SK-N-SH treated with all-trans-retinoic acid at 6 μM for 48 hours (cell line): ENCODE data around the gene HK2.

ENCODE experiments used
- ATAC-seq: fragments of 200-7000 bp; cut with Tn5 transposase; 3 replicates; pipeline ENCODE4 v1.9.1; 2020; ENCODE audit warnings: mild to moderate bottlenecking, moderate library complexity
- ARNTL ChIP-seq: fragments of 450-650 bp; formaldehyde crosslinking; IDR thresholded peaks from 2 replicates; pipeline ENCODE4 v1.5.0; 2020; ENCODE audit warnings: low read depth, mild to moderate bottlenecking, moderate library complexity, borderline replicate concordance
- BACH2 ChIP-seq: fragments of 250-450 bp; sonication (Bioruptor Pico); IDR thresholded peaks from 2 replicates; pipeline ENCODE4 v1.9.0; 2021; ENCODE audit warnings: mild to moderate bottlenecking, borderline replicate concordance
- CREB5 ChIP-seq: fragments of 250-450 bp; sonication (Bioruptor Pico); IDR thresholded peaks from 2 replicates; pipeline ENCODE4 v1.5.1; 2020; ENCODE audit warnings: low read depth, mild to moderate bottlenecking, moderate library complexity
- CSDC2 ChIP-seq: fragments of 250-450 bp; sonication (Bioruptor Pico); IDR thresholded peaks from 2 replicates; pipeline ENCODE4 v1.5.0; 2020; ENCODE audit warnings: mild to moderate bottlenecking, moderate library complexity
- ESRRG ChIP-seq: fragments of 250-450 bp; sonication (Bioruptor Pico); IDR thresholded peaks from 2 replicates; pipeline ENCODE4 v1.6.1; 2021; ENCODE audit warnings: mild to moderate bottlenecking
- GLIS3 ChIP-seq: fragments of 250-450 bp; sonication (Bioruptor Pico); IDR thresholded peaks from 2 replicates; pipeline ENCODE4 v1.5.0; 2020; ENCODE audit warnings: mild to moderate bottlenecking, moderate library complexity
- ISL1 ChIP-seq: fragments of 250-450 bp; sonication (Bioruptor Pico); IDR thresholded peaks from 2 replicates; pipeline ENCODE4 v2.1.2; 2022; ENCODE audit warnings: mild to moderate bottlenecking, moderate library complexity
- OSR1 ChIP-seq: fragments of 250-450 bp; sonication (Bioruptor Pico); IDR thresholded peaks from 2 replicates; pipeline ENCODE4 v1.8.0; 2022; ENCODE audit warnings: moderate library complexity, mild to moderate bottlenecking, inconsistent platforms
- POU6F1 ChIP-seq: fragments of 250-450 bp; sonication (Bioruptor Pico); IDR thresholded peaks from 2 replicates; pipeline ENCODE4 v1.8.0; 2021; ENCODE audit warnings: low read depth, mild to moderate bottlenecking, moderate library complexity, borderline replicate concordance
- PPARA ChIP-seq: fragments of 250-450 bp; sonication (Bioruptor Pico); IDR thresholded peaks from 2 replicates; pipeline ENCODE4 v1.5.0; 2020; ENCODE audit warnings: mild to moderate bottlenecking, borderline replicate concordance
- RARB ChIP-seq: fragments of 250-450 bp; sonication (Bioruptor Pico); IDR thresholded peaks from 2 replicates; pipeline ENCODE4 v1.8.0; 2021; ENCODE audit warnings: mild to moderate bottlenecking, moderate library complexity
- SNAI2 ChIP-seq: fragments of 250-450 bp; sonication (Bioruptor Pico); IDR thresholded peaks from 2 replicates; pipeline ENCODE4 v1.5.0; 2020; ENCODE audit warnings: mild to moderate bottlenecking, moderate library complexity
- TCF4 ChIP-seq: fragments of 250-450 bp; sonication (Bioruptor Pico); IDR thresholded peaks from 2 replicates; pipeline ENCODE4 v1.8.0; 2021; ENCODE audit warnings: mild to moderate bottlenecking, moderate library complexity, borderline replicate concordance
- TOX ChIP-seq: fragments of 250-450 bp; sonication (Bioruptor Pico); IDR thresholded peaks from 2 replicates; pipeline ENCODE4 v1.8.0; 2021; ENCODE audit warnings: mild to moderate bottlenecking, moderate library complexity, borderline replicate concordance
- ZC3H10 ChIP-seq: fragments of 250-450 bp; sonication (Bioruptor Pico); IDR thresholded peaks from 2 replicates; pipeline ENCODE4 v1.5.1; 2021; ENCODE audit warnings: mild to moderate bottlenecking, moderate library complexity
- ZFP3 ChIP-seq: fragments of 250-450 bp; sonication (Bioruptor Pico); IDR thresholded peaks from 2 replicates; pipeline ENCODE4 v1.5.0; 2020; ENCODE audit warnings: mild to moderate bottlenecking, moderate library complexity
- ZFP30 ChIP-seq: fragments of 450-650 bp; formaldehyde crosslinking; IDR thresholded peaks from 2 replicates; pipeline ENCODE4 v1.5.0; 2022; ENCODE audit warnings: mild to moderate bottlenecking, moderate library complexity
- ZNF565 ChIP-seq: fragments of 450-650 bp; formaldehyde crosslinking; conservative IDR thresholded peaks from 2 replicates; pipeline ENCODE4 v1.5.0; 2020; ENCODE audit warnings: low read depth, mild to moderate bottlenecking, moderate library complexity
- ZNF8 ChIP-seq: fragments of 450-650 bp; formaldehyde crosslinking; IDR thresholded peaks from 2 replicates; pipeline ENCODE4 v1.5.0; 2020; ENCODE audit warnings: mild to moderate bottlenecking, moderate library complexity
- TF ChIP-seq, protein P1 (sequence below): fragments of 250-450 bp; sonication (Bioruptor Pico); IDR thresholded peaks from 2 replicates; pipeline ENCODE4 v1.5.1; 2021; ENCODE audit warnings: mild to moderate bottlenecking, moderate library complexity

HK2 gene

GRCh38 chr2:74821177-74822126, 12.5 kb upstream of the HK2 start:
- ATAC-seq: no peak
- no peak for TF ChIP-seq ZFP30
- TF ChIP-seq POU6F1: no peak
- TF ChIP-seq, protein P1, sequence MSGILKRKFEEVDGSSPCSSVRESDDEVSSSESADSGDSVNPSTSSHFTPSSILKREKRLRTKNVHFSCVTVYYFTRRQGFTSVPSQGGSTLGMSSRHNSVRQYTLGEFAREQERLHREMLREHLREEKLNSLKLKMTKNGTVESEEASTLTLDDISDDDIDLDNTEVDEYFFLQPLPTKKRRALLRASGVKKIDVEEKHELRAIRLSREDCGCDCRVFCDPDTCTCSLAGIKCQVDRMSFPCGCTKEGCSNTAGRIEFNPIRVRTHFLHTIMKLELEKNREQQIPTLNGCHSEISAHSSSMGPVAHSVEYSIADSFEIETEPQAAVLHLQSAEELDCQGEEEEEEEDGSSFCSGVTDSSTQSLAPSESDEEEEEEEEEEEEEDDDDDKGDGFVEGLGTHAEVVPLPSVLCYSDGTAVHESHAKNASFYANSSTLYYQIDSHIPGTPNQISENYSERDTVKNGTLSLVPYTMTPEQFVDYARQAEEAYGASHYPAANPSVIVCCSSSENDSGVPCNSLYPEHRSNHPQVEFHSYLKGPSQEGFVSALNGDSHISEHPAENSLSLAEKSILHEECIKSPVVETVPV (CRISPR knock-in tag): no peak
- no peak for TF ChIP-seq ZFP3 (CRISPR knock-in tag)
- TF ChIP-seq ZNF565 (CRISPR knock-in tag): no peak
- TF ChIP-seq PPARA (CRISPR knock-in tag): no peak
- no peak for TF ChIP-seq RARB (CRISPR knock-in tag)
- TF ChIP-seq GLIS3 (CRISPR knock-in tag): no peak
- no peak for TF ChIP-seq CREB5 (CRISPR knock-in tag)
- TF ChIP-seq SNAI2 (CRISPR knock-in tag): no peak
- TF ChIP-seq ISL1: no peak
- no peak for TF ChIP-seq ZNF8
- no peak for TF ChIP-seq ESRRG (CRISPR knock-in tag)
- no peak for TF ChIP-seq CSDC2 (CRISPR knock-in tag)
- no peak for TF ChIP-seq BACH2 (CRISPR knock-in tag)
- TF ChIP-seq, all 23 proteins: peak for 0

GRCh38 chr2:74822771-74823566, 11.0 kb upstream of the HK2 start:
- TF ChIP-seq CREB5 (CRISPR knock-in tag) (no peak), CSDC2 (CRISPR knock-in tag) (no peak), ZFP30 (no peak), ARNTL (CRISPR knock-in tag) (no peak), PPARA (CRISPR knock-in tag) (no peak), TOX (no peak), GLIS3 (CRISPR knock-in tag) (no peak), ZNF565 (CRISPR knock-in tag) (no peak), SNAI2 (CRISPR knock-in tag) (no peak), BACH2 (CRISPR knock-in tag) (no peak), ZC3H10 (CRISPR knock-in tag) (no peak), OSR1 (CRISPR knock-in tag) (no peak), POU6F1 (no peak), ESRRG (CRISPR knock-in tag) (no peak), TCF4 (no peak), ISL1 (no peak)

GRCh38 chr2:74824679-74825078, 9.2 kb upstream of the HK2 start:
- ATAC-seq: no peak
- TF ChIP-seq PPARA (CRISPR knock-in tag) (no peak), TOX (no peak), ESRRG (CRISPR knock-in tag) (no peak)
- TF ChIP-seq, all 23 proteins: peak for 0

More at GRCh38 chr2:74822771-74823566, 11.0 kb upstream of the HK2 start:
- peak; percentile 59 for ATAC-seq
